ENCODE measurements around the gene SMURF1.

DNA sequence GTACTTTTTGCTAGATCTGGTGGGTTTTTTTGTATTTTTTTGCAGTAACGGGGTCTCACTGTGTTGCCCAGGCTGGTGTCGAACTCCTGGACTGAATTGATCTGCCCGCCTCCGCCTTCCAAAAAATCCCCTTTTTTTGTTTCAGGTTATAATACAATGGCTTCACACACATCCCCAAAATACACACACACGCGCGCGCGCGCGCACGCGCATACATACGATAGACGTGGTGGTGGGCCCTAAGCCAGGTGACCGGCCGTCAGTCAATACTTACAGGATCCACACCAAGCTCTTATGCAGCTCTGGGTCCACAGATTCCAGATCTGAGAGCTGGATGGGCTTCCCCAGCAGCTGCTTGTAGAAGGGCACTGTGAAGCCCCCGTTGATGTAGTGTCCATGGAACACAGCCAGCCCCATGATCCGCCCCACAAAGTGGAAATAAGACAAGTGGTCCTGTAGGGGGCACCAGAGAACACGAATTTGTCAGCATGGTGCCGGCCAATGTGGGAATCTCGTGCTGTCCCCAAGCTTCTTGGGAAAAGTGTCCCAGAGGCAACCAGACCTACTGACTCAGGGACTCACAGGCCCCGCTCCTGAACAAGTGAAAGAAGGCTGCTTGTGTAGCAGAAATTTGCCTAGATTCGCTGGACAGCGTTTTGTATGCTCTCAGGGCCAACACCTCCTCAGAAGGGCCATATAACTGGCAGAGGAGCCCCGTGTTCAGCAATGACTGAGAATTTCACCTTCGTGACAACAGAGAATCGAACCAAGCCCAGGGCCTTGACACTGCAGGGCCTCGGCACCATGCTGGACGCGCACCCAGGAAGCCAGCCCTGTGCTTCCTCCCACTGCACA lies 103.6 kb downstream of the SMURF1 start:
- TF ChIP-seq CREB5 (CRISPR knock-in tag; IDR thresholded peaks at IDR 0.05; ENCODE audit: low read depth) (no peak), SNAI2 (CRISPR knock-in tag; IDR thresholded peaks at IDR 0.05) (no peak), TOX (CRISPR knock-in tag; IDR thresholded peaks at IDR 0.05; ENCODE audit: borderline replicate concordance) (no peak), ZNF565 (CRISPR knock-in tag; conservative IDR thresholded peaks at IDR 0.05; ENCODE audit: low read depth) (no peak)
